Caco-2 (cell line): Measurements from ENCODE around the gene CAPN12. TPM values are rescaled to one million over a fixed set of nuclear protein-coding genes. Genes with fewer than 3 reads are reported as not detected.

Source experiments
- BruUV-seq: library from RNA; stranded (reverse); fragments of 400-500 nt; replicated peaks from 2 replicates; lab custom pipeline; 2021; lab: Mats Ljungman, UMichigan
- CTCF ChIA-PET: fragments of 300-600 bp; sonication (Branson Sonifier 250); formaldehyde crosslinking; loops from one replicate; lab custom pipeline; 2022; ENCODE audit warnings: antibody characterized with exemption; lab: Charles Lee
- POLR2A ChIA-PET: fragments of 300-600 bp; sonication (Branson Sonifier 250); formaldehyde crosslinking; loops from one replicate; lab custom pipeline; 2022; ENCODE audit warnings: antibody characterized with exemption; lab: Charles Lee
- DNase-seq, 2 experiments: peaks; one replicate each; pipeline versions ENCODE4 v3.0.0 to v3.0.0-alpha.2; 2020 to 2022
- H3K27me3 ChIP-seq: replicated peaks from 2 replicates; pipeline ENCODE4 v1.6.0; 2011; ENCODE audit warnings: low read length; ENCODE audit not compliant: control insufficient read depth, insufficient read depth
- H3K36me3 ChIP-seq: 2 replicates; pipeline ENCODE4 v1.5.1; 2011; ENCODE audit warnings: low read length; ENCODE audit not compliant: control insufficient read depth, insufficient read depth
- H3K4me1 ChIP-seq: fragments of 250-450 bp; sonication (Bioruptor Pico); 2 replicates; pipeline ENCODE4 v1.5.1; 2020; ENCODE audit warnings: mild to moderate bottlenecking
- H3K4me3 ChIP-seq: 2 replicates; pipeline ENCODE4 v1.5.1; 2011; ENCODE audit warnings: low read depth, mild to moderate bottlenecking, control low read depth, low read length
- H3K9me3 ChIP-seq: fragments of 250-450 bp; sonication (Bioruptor Pico); 2 replicates; pipeline ENCODE4 v1.5.1; 2020; ENCODE audit warnings: mild to moderate bottlenecking, moderate library complexity
- H3K27ac Mint-ChIP-seq: one replicate; pipeline ENCODE4 v1.8.0; 2022; ENCODE audit warnings: mixed read lengths; ENCODE audit not compliant: unreplicated experiment
- H3K27me3 Mint-ChIP-seq: one replicate; pipeline ENCODE4 v1.8.0; 2022; ENCODE audit warnings: mixed read lengths; ENCODE audit not compliant: insufficient read depth, unreplicated experiment
- H3K36me3 Mint-ChIP-seq: one replicate; pipeline ENCODE4 v1.8.0; 2022; ENCODE audit warnings: mild to moderate bottlenecking, mixed read lengths; ENCODE audit not compliant: insufficient read depth, unreplicated experiment
- H3K4me1 Mint-ChIP-seq: one replicate; pipeline ENCODE4 v1.8.0; 2022; ENCODE audit warnings: low read depth, mixed read lengths; ENCODE audit not compliant: unreplicated experiment
- H3K4me3 Mint-ChIP-seq: one replicate; pipeline ENCODE4 v1.8.0; 2022; ENCODE audit warnings: mild to moderate bottlenecking, moderate library complexity, mixed read lengths; ENCODE audit not compliant: unreplicated experiment
- H3K9me3 Mint-ChIP-seq: one replicate; pipeline ENCODE4 v1.8.0; 2022; ENCODE audit warnings: mixed read lengths; ENCODE audit not compliant: unreplicated experiment
- CTCF ChIP-seq, 2 experiments: fragments of 200-600 bp in 1 of 2; IDR thresholded peaks; 1 replicate in 1 of 2; 2 replicates in 1 of 2; pipeline versions ENCODE4 v1.5.1 to v1.8.0; 2011 to 2022; ENCODE audit warnings: antibody characterized with exemption in 1 of 2, control low read depth in 1 of 2, inconsistent platforms in 1 of 2, low read depth in 1 of 2, low read length in 1 of 2, mild to moderate bottlenecking in 1 of 2, moderate library complexity in 1 of 2; ENCODE audit not compliant: insufficient read depth in 1 of 2, severe bottlenecking in 1 of 2, unreplicated experiment in 1 of 2
- intact Hi-C: fragments of 100-400 bp; cut with micrococcal nuclease; formaldehyde crosslinking; loops from one replicate; pipeline ENCODE4 v1.10.0; 2022; ENCODE audit not compliant: unreplicated experiment
- total RNA-seq: library from RNA; stranded (reverse); gene quantifications from 2 replicates; pipeline ENCODE4 v1.2.3, GENCODE V29; 2022

CAPN12 gene
- total RNA-seq, 1 experiment from 2014 or later, result 8.8 TPM

GRCh38 chr19:38721496-38721895, 22.8 kb downstream of the CAPN12 start:
- BruUV-seq, result no TSS peak
- peak overlapping the region; percentile 67 for H3K27ac Mint-ChIP-seq
- no peak overlapping the region for H3K4me3 ChIP-seq
- no peaks in the 10 kb centered on the region for H3K9me3 Mint-ChIP-seq
- H3K27me3 Mint-ChIP-seq, result no peaks in the 10 kb centered on the region
- intact Hi-C loops, result no loop called here
- POLR2A ChIA-PET, result no interaction called here
- TF ChIP-seq CTCF (IDR thresholded peaks at IDR 0.05; ENCODE audit: insufficient read depth in 1 of 2, low read depth in 1 of 2, low read length in 1 of 2, severe bottlenecking in 1 of 2, unreplicated experiment in 1 of 2), result no peak
- no peak for DNase-seq
- peaks cover 100% of the 10 kb centered on the region for H3K36me3 Mint-ChIP-seq
- H3K4me1 Mint-ChIP-seq, result peaks cover 5% of the 10 kb centered on the region
- peak overlapping the region; percentile 27 for H3K4me3 Mint-ChIP-seq
- no peaks in the 10 kb centered on the region for H3K27me3 ChIP-seq
- peaks cover 30% of the 10 kb centered on the region for H3K4me1 ChIP-seq
- peaks cover 12% of the 10 kb centered on the region for H3K36me3 ChIP-seq
- no peaks in the 10 kb centered on the region for H3K9me3 ChIP-seq
- CTCF ChIA-PET, result interaction anchor here (0.5 kb wide), 1 partner anchor 62 kb away, joined by 3 read pairs; no protein-coding TSS in a partner anchor

- Mint-ChIP-seq H3K4me3 (peak overlapping the region; percentile 27), H3K9me3 (no peaks in the 10 kb centered on the region), H3K27me3 (no peaks in the 10 kb centered on the region), H3K4me1 (peaks cover 5% of the 10 kb centered on the region), H3K36me3 (peaks cover 100% of the 10 kb centered on the region), H3K27ac (no peak overlapping the region)
- DNase-seq, result no peak
- intact Hi-C loops, result no loop called here
- H3K27me3 ChIP-seq, result no peaks in the 10 kb centered on the region
- CTCF ChIA-PET, result interaction anchor here (0.5 kb wide), 1 partner anchor 61 kb away, joined by 3 read pairs; no protein-coding TSS in a partner anchor
- POLR2A ChIA-PET, result no interaction called here
- no peak for TF ChIP-seq CTCF (IDR thresholded peaks at IDR 0.05; ENCODE audit: insufficient read depth in 1 of 2, low read depth in 1 of 2, low read length in 1 of 2, severe bottlenecking in 1 of 2, unreplicated experiment in 1 of 2)
- no peak overlapping the region for H3K4me3 ChIP-seq
- BruUV-seq, result no TSS peak
- no peaks in the 10 kb centered on the region for H3K9me3 ChIP-seq
- H3K4me1 ChIP-seq, result peaks cover 30% of the 10 kb centered on the region
- peaks cover 10% of the 10 kb centered on the region for H3K36me3 ChIP-seq
Measured at GRCh38 chr19:38720559-38721236, 23.6 kb downstream of the CAPN12 start.

GRCh38 chr19:38719761-38720558, 24.3 kb downstream of the CAPN12 start:
- H3K4me3 Mint-ChIP-seq, result peak overlapping the region; percentile 20
- BruUV-seq, result no TSS peak
- H3K27me3 Mint-ChIP-seq, result no peaks in the 10 kb centered on the region
- peaks cover 100% of the 10 kb centered on the region for H3K36me3 Mint-ChIP-seq
- intact Hi-C loops, result loop anchor here (2.0 kb wide), 1 partner anchor 19 kb away; no protein-coding TSS in a partner anchor
- H3K9me3 Mint-ChIP-seq, result no peaks in the 10 kb centered on the region
- ChIA-PET CTCF (no interaction called here), POLR2A (no interaction called here)
- no peak for DNase-seq
- Histone ChIP-seq H3K36me3 (peaks cover 10% of the 10 kb centered on the region), H3K9me3 (no peaks in the 10 kb centered on the region), H3K4me1 (peaks cover 30% of the 10 kb centered on the region), H3K4me3 (no peak overlapping the region), H3K27me3 (no peaks in the 10 kb centered on the region)
- TF ChIP-seq CTCF (IDR thresholded peaks at IDR 0.05; ENCODE audit: insufficient read depth in 1 of 2, low read depth in 1 of 2, low read length in 1 of 2, severe bottlenecking in 1 of 2, unreplicated experiment in 1 of 2), result no peak
- H3K27ac Mint-ChIP-seq, result peak overlapping the region; percentile 59
- H3K4me1 Mint-ChIP-seq, result peaks cover 5% of the 10 kb centered on the region
